ENCODE results near the gene PPIL1. TPM values are rescaled to one million over a fixed set of nuclear protein-coding genes. Genes with fewer than 3 reads are reported as not detected.

The PPIL1 gene
- polyA plus RNA-seq, 1 donor (not counting 4 experiments of a cell fraction or from before 2014, with no cell fraction given), result 45.5 TPM

DNA sequence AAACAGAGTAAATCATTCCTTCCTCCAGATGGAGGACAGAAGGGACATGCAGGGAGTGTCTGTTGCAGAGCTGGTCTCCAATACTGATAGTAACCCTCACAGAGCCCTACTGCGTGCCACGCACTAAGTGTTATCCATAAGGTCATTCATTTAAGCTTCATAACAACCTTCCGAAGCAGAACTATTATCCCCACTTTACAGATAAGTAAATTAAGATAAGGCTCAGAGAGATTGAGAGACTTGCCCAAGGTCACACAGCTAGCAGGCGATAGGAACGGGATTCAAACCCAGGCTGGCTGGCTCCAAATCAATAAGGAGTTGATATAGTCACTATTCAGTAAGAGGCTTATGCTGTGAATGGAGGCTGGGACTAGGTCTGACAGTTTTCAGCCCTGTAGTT, 66.0 kb downstream of the PPIL1 start:
- no peak for FAIRE-seq
- Histone ChIP-seq H3K4me2 (ENCODE audit: control insufficient read depth, extremely low read depth, insufficient read depth, low read depth, low read length) (no peak overlapping the region), H2AFZ (ENCODE audit: control insufficient read depth, low read length) (no peak overlapping the region), H3K9ac (ENCODE audit: control insufficient read depth, extremely low read depth, insufficient read depth, low read length) (no peak overlapping the region), H3K9me3 (ENCODE audit: control insufficient read depth, low read depth, low read length) (no peaks in the 10 kb centered on the region), H3K27ac (ENCODE audit: control insufficient read depth, insufficient read depth, low read length) (no peak overlapping the region), H4K20me1 (ENCODE audit: control insufficient read depth, extremely low read depth, insufficient read depth, low read length) (no peaks in the 10 kb centered on the region), H3K27me3 (ENCODE audit: control insufficient read depth, extremely low read depth, insufficient read depth, low read length) (peaks cover 23% of the 10 kb centered on the region), H3K36me3 (ENCODE audit: control insufficient read depth in 2 of 2, extremely low read depth in 1 of 2, insufficient read depth in 2 of 2, low read length in 2 of 2) (no peaks in the 10 kb centered on the region), H3K4me1 (ENCODE audit: control insufficient read depth, extremely low read depth, insufficient read depth, low read length) (no peaks in the 10 kb centered on the region), H3K4me3 (ENCODE audit: control insufficient read depth in 2 of 3, extremely low read depth in 1 of 3, insufficient read depth in 2 of 3, low read depth in 1 of 3, low read length in 3 of 3) (no peak overlapping the region), H3K9me1 (ENCODE audit: control insufficient read depth, extremely low read depth, insufficient read depth, low read length) (no peaks in the 10 kb centered on the region), H3K79me2 (ENCODE audit: control insufficient read depth, insufficient read depth, low read length) (no peaks in the 10 kb centered on the region)
- dilution Hi-C loops (cut with MboI; ENCODE audit: extremely low pct_ligation_motif_present, low sequenced_read_pairs), result no loop called here
- DNase-seq (ENCODE audit: low read depth, low spot score), result no peak
- TF ChIP-seq CTCF (optimal IDR thresholded peaks at IDR 0.05 in 1 of 3, IDR thresholded peaks at IDR 0.05 in 1 of 3, conservative IDR thresholded peaks at IDR 0.05 in 1 of 3; ENCODE audit: extremely low read depth in 1 of 3, insufficient read depth in 2 of 3, low read length in 3 of 3), result no peak
- TF ChIP-seq EZH2 (IDR thresholded peaks at IDR 0.05; ENCODE audit: low read length), result no peak

DNA sequence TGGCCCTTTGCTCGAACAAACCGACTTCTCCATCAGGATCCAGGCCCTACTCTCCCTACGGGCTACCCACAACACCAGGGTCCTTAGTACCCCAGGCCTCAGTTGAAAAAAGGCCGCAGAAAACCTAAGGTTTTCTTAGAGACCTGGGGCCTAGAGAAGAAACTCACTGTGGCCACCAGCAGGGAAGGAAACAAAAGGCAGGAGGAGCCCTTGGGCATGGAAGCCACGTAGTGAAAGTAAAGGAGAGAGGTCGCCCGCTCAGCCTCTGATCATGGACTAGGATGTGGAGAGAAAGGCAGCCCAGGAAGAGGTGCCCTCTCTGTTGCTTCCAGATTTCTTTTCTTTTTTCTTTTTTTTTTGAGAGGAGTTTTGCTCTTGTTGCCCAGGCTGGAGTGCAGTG, 66.9 kb downstream of the PPIL1 start:
- no peaks in the 10 kb centered on the region for H3K9me3 ChIP-seq (ENCODE audit: control insufficient read depth, low read depth, low read length)
- H3K9me1 ChIP-seq (ENCODE audit: control insufficient read depth, extremely low read depth, insufficient read depth, low read length), result no peaks in the 10 kb centered on the region
- no peak overlapping the region for H3K9ac ChIP-seq (ENCODE audit: control insufficient read depth, extremely low read depth, insufficient read depth, low read length)
- no peak overlapping the region for H3K4me3 ChIP-seq (ENCODE audit: control insufficient read depth in 2 of 3, extremely low read depth in 1 of 3, insufficient read depth in 2 of 3, low read depth in 1 of 3, low read length in 3 of 3)
- no peak for FAIRE-seq
- no peak for DNase-seq (ENCODE audit: low read depth, low spot score)
- no peak overlapping the region for H3K4me2 ChIP-seq (ENCODE audit: control insufficient read depth, extremely low read depth, insufficient read depth, low read depth, low read length)
- TF ChIP-seq CTCF (optimal IDR thresholded peaks at IDR 0.05 in 1 of 3, IDR thresholded peaks at IDR 0.05 in 1 of 3, conservative IDR thresholded peaks at IDR 0.05 in 1 of 3; ENCODE audit: extremely low read depth in 1 of 3, insufficient read depth in 2 of 3, low read length in 3 of 3) (no peak), EZH2 (IDR thresholded peaks at IDR 0.05; ENCODE audit: low read length) (no peak)
- no peaks in the 10 kb centered on the region for H3K79me2 ChIP-seq (ENCODE audit: control insufficient read depth, insufficient read depth, low read length)
- H3K27me3 ChIP-seq (ENCODE audit: control insufficient read depth, extremely low read depth, insufficient read depth, low read length), result peaks cover 23% of the 10 kb centered on the region
- H3K27ac ChIP-seq (ENCODE audit: control insufficient read depth, insufficient read depth, low read length), result no peak overlapping the region
- H4K20me1 ChIP-seq (ENCODE audit: control insufficient read depth, extremely low read depth, insufficient read depth, low read length), result no peaks in the 10 kb centered on the region
- dilution Hi-C loops (cut with MboI; ENCODE audit: extremely low pct_ligation_motif_present, low sequenced_read_pairs), result no loop called here
- no peaks in the 10 kb centered on the region for H3K4me1 ChIP-seq (ENCODE audit: control insufficient read depth, extremely low read depth, insufficient read depth, low read length)
- no peaks in the 10 kb centered on the region for H3K36me3 ChIP-seq (ENCODE audit: control insufficient read depth in 2 of 2, extremely low read depth in 1 of 2, insufficient read depth in 2 of 2, low read length in 2 of 2)
- no peak overlapping the region for H2AFZ ChIP-seq (ENCODE audit: control insufficient read depth, low read length)

All from keratinocyte (primary cell).